HG03135 (cell line): ENCODE results near the gene HTRA3.

Experiments used
- ATAC-seq: cut with Tn5 transposase; IDR thresholded peaks from one replicate; pipeline ENCODE4 v1.9.1; 2021; ENCODE audit warnings: mild to moderate bottlenecking, moderate library complexity; ENCODE audit not compliant: unreplicated experiment

The HTRA3 gene

DNA sequence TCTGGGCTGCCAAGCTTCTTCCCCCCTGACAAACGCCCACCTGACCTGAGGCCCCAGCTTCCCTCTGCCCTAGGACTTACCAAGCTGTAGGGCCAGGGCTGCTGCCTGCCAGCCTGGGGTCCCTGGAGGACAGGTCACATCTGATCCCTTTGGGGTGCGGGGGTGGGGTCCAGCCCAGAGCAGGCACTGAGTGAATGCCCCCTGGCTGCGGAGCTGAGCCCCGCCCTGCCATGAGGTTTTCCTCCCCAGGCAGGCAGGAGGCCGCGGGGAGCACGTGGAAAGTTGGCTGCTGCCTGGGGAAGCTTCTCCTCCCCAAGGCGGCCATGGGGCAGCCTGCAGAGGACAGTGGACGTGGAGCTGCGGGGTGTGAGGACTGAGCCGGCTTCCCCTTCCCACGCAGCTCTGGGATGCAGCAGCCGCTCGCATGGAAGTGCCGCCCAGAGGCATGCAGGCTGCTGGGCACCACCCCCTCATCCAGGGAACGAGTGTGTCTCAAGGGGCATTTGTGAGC, 37.0 kb downstream of the HTRA3 start:
- no peak for ATAC-seq

DNA sequence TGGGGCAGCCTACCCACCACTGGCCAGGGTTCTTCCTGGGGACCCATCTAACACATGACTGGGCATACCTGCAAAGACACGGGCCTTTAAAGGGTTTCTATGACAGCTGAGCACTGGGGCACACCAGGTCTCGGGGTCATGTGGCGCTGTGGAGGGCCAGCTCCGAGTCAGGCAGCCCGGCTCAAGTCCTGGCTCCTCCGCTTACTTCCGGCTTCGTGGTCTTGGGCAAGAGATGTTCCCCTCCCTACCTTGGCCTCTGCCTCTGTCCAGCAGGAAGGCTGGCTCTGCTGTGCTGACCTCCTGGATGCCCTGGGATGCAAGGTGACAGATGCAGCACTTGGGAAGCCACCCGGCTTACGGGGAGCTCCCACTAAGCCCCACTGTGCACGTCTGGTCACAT, 37.6 kb downstream of the HTRA3 start:
- ATAC-seq, result no peak

DNA sequence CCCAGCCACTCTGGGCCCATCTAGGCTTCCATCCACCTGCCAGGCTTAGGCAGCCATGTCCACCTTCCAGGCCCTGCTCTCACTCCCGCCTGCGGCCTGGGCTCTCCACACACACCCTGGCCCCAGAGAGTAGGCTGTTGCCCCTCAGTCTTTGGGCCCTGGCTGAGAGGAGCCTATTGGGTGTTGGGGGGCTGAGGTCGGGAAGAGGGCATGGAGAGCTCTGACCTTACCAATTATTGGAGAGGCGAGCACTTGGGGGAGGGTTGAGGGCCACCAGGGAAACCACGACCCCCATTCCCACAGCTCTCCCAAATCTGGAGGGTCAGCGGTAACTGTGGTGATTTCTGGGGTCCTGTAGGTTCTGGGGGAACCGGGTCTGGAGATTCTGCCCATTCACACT, 38.2 kb downstream of the HTRA3 start:
- no peak for ATAC-seq

DNA sequence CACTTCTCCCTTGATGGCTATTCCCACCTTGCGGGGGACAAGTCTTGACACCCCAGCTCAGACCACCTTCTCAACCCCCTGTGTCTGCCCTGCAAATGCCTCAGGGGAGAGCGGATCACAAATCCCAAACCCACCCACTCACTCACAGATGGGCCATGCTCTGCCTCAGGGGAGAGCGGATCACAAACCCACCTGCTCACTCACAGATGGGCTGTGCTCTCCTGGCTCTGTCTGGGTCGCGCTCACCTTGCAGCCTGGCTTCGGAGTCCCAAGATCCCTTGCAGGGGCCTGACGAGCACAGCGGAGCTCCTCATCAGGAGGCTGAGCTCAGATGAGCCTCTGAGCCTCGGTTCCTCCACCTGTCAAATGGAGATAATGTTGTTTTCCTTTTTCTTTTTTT, 38.6 kb downstream of the HTRA3 start:
- no peak for ATAC-seq

DNA sequence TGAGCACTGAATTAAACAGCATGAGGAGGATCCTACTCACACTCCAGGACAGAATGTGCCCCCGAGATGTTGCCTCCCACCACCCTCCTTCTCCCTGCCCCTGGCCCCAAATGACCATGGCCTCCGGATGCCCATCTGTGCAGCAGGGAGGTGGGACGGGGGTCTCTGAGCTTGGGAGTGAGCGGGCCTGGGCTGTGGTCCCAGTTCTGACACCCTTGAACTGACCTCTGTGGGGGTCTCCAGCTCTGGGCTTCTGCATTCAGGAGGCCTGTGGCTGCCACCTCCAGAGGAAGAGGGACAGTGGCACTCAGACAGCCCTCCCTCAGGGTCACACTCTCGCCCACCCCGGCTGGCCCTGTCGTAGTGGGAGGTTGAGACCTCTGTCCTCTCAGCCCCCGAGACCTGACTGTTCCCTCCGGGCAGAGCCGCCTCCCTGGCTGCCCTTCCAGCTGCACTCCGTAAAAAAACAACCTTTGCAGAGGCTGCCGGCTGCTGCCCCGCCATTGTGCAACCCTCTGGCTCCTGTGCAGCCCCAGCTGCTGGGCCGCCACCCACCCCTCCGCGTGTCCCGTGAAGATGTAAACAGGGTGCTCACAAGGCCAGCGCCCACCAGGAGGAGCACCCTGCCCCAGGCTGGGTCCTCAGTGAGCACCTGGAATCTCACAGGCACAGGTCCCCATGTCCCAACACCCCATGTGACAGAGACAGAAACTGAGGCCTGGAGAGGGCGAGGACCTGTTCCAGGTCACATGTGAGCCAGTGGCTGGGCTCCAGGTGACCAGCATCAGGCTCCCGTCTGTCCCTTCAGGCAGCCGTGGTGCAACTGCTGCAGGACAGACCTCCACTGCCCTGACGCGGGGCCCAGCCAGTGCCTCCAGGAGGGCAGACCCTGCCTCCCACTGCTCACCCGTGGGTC, 39.6 kb downstream of the HTRA3 start:
- ATAC-seq, result no peak

DNA sequence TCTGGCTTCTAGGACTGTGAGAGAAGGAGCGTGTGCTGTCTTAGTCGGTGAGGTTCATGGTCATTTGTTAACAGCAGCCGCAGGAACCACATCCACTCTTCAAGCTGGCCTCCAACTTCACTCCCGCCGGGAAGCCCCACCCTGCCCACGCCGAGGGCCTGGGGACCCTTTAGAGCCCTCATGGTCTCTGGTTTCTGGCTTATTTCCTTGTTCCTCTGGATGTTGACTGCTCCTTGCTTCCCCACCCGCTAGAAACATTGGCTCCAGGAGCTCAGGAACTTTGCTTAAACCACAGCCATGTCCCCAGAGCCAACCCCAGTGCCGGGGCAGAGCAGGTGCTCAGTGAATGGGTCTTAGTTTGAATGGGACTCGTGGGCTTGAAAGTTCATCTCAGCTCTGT, 40.8 kb downstream of the HTRA3 start:
- no peak for ATAC-seq

DNA sequence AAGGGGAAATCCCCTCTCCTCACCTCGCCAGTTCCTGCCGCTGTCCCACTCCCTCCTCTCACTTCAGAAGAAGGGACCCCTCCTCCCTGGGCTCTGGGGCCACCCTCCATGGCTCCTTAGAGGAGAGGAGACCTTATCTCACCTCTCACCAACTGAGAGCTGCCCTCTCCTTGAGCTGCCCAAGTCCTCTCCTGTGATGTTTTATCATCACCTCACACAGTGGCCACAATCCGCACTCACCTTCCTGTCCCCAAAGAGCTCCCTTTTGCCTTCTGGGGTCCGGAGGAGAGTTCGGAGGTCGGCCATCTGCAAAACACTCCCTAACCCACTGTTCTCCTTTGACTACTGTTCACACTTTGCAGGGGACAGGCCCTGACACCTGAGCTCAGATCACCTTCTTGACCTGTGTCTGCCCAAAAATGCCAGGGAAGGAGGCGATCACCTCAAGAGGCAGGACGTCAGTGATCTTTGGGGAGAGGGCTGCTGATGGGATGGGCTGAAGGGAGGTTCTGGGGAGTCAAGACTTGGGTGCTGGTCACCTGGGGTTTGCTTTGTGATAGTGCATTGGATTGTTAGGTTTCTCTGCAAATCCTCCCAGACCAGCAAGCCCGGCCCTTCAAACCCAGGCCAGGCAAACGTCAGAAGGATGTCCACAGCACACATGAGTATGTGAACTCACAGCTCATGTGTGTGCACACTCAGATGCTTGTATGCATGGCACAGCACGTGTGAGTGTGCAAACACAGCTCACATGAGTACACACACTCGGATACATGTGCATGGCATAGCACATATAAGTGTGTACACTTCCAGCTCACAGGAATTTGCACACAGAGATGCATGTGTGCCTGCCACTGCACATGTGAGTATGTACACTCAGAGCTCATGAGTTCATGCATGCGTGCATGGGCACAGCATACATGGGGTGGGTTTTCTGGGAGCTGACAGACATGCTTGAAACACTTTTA, 41.8 kb downstream of the HTRA3 start:
- no peak for ATAC-seq

DNA sequence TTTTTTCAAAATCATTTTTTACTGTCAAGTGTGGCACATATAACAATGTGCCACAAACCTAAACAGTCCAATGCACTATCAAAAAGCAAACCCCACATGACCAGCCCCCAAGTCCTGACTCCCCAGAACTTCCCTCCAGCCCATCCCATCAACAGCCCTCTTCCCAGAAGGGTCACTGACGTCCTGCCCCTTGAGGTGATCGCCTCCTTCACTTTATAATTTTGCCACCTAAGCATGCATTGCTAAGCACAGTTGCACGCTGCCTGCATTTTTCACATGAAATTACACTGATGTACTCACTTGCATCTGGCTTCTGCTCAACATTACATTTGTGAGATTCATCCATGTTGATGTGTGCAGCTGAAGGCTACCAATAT, 42.5 kb downstream of the HTRA3 start:
- no peak for ATAC-seq

DNA sequence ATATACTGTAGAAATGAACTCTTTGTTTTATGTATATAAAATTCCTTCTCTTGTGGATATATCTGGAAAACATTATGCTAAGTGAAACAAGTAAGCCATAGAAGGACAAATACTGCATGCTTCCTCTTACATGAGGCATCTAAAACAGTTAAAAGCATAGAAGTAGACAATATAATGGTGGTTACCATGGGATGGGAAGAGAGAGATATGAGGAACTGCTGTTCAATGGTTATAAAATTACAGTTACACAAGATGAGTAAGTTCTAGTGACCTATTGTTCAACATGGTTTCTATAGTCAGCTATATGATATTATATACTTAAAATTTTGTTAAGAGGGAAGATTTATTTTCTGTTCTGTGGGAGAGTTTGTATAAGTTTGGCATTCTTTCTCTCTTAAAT, 43.4 kb downstream of the HTRA3 start:
- no peak for ATAC-seq

DNA sequence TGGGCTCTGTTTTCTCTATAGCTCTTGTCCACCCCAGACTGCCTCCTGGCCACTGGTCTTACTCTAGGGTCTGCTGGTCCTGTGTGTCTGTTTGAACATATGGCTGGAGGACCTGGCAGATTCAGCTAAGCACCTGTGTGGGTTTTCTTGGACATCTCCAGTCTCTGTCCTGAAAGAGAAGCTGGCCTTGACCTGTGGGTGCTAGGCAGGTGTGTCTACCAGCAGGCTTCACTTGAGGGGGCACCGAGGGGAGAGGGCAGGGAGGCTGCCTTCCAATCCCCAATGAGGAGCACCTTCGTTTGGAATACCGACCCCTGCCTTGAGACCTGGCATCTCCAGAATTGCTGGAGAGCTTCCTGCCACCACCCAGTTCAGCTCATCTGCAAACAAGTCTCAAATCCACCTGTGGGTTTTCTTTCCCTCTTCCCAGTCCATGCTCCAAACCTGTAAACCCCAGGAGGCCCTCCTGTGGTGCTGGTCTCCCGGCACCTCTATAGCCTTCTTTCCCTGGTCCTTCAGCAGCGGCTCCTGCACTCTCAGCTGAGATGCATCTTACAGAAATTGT, 45.2 kb downstream of the HTRA3 start:
- no peak for ATAC-seq

DNA sequence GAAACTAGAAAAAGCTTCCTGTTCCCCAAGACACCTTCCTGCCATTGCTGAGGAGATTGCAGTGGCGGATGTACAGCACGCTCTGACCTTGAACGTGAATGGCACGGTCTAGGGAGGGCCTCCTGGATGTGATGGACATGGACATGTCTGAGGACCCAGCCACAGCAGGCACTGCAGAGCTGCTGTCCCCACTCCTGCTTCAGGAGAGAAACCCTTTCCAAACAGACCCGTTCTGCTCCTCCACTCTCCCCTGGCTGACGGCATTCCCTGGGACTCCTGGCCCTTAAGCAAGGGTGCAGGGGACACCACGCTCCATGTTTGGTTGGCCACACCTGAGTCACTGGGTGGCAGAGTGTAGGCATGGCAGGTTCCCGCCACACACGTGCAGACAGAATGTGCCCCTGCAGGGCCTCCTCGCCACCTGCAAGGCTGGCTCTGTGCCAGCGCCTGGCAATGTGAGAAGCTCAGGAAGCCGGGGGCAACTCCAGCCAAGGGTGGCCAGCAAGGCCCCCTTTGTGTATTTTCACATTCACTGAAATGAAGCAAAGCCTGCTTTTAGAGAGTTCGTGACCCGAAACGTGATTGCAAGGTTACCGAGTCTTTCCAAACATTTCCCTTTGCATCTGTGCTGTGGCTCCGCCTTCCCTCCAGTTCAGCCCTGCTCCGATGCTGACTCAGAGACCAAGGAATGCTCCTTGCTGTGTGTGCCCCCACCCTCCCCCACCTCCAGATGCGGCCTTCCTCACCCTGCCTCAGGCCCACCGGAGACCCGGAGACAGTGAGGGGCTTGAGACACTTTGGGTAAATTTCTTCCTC, 46.1 kb downstream of the HTRA3 start:
- no peak for ATAC-seq

DNA sequence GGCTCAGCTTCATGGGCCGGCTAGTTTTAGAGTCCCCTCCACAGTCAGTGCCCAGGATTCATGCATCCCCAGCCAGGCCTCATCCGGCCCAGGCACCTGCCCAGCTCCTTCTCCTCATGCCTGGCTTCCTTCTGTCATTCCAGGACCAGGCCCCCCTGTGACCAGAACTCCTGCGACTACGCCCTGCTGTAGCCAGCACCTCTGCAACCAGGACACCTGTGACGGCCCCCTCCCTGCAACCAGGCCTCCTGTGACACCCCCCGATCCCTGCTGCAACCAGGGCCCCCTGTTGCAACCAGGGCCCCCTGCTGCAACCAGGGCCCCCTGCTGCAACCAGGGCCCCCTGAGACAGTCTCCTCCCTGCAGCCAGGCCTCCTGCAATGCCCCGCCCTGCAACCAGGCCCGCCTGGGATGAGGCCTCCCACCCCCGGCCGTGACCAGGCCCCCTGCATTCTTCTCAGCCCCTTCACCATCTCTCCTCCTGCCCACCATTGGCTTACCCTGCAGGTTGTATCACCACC, 46.8 kb downstream of the HTRA3 start:
- no peak for ATAC-seq

DNA sequence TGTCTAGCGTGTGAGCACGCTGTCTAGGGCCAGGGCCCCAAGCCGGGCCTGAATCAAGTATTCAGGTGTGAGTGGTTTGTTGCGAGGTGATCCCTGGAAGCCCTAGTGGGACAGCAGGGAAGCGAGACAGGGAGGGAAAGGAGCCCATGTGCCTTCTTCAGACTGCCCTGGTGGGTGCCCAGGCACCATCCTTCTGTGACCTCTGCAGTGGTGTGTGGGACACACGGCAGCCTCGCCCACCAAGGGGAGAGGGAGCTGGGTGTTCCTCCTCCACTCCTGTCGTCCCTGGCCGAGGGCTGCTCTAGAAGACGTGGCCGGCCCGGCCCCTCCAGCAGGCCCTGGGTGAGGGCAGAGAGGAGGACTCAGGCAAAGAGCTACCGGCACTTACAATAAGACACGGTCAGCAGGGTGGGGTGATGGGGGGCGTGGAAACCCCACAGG, 47.4 kb downstream of the HTRA3 start:
- no peak for ATAC-seq

DNA sequence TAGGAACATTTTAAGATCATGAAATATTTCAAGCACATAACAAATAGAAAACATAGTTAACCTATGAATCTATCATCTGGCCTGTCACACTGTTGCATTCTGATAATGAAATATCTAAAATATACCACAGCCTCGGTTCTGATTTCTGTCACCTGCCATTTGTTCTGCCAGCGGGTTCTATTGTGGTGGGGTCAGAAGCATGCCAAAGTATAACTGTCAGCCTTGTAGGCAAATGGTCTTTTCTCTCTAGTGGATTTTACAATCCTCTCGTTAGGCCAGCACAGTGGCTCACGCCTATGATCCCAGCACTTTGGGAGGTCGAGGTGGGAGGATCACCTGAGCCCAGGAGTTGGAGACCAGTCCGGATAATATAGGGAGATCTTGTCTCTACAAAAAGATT, 47.9 kb downstream of the HTRA3 start:
- ATAC-seq, result no peak

DNA sequence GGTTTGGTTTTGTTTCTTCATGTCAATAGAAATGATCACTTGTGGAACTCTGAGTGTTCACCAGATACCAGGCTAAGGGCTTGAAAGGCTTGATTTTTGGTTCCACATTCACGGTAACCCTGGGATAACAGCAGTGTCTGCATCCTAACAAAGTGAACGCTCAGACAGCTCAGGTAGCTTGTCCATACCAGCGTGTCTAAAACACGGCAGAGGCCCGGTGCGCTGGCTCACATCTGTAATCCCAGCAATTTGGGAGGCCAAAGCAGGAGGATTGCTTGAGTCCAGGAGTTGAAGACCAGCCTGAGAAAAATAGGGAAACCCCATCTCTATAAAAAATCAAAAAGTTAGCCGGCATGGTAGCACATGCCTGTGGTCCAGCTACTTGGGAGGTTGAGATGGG, 49.0 kb downstream of the HTRA3 start:
- no peak for ATAC-seq

DNA sequence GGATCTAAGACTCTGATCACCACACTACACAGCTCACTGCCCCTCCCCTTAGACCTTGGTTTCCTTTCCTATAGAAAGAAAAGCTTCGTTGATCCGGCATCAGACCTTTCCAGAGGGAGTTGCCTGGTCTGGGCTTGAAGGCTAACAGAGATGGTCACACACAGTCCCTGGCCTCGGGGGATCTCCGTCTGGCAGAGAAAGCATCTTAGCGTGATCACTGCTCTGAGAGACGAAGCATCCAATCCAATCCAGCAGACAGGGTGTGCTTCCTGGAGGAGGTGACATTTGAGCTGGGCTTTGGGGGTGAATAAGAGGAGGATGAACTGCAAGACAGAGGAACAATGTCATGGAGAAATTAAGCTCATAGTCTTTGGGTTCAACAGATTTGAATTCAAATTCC, 49.5 kb downstream of the HTRA3 start:
- ATAC-seq, result no peak

DNA sequence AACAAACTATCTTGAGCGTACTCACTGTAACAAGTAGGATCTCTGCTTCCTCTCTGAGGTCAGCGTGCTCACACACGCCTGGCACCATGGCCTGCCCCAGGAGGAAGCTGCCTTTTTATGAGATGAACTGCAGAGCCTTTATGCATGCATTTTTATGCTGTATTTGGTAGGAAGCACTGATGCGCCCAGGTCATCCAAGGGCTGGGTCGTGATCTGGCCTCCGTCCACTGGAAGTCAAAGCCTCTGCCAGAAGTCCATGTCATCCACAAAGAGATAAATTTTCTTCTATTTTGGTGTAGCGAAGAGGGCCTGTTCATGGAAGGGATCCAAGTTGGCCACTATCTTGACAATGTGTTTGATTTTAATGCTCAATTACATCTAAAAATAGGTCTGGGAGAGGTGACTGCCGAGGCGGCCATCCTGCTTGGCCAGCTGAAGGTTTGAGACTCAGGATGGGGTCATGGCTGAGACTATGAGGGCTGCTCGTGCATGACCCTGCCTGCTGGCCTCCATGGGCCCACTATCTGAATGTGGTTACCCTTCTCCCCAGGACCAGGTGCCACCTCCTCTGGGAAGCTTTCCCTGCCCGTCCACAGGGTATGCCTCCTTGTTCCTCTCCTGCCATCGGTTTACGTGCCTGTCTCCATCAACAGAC, 50.3 kb downstream of the HTRA3 start:
- no peak for ATAC-seq

DNA sequence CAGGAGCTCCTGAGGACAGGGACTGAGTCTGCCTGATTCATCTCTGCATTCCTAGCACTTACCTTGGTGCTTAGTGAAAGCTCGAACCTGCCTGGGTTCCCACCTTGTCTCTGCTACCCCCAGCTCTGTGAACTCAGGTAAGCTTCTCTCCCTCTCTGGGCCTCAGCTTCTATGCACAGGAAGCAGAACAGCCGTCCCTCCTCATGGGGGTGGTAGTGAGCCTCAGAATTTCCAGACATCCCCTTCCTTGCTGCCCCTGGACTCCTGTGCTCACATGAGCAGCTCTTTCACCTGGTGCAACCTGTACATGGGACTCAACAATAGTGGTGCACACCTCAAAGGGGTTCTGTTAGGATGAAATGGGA, 50.8 kb downstream of the HTRA3 start:
- no peak for ATAC-seq

DNA sequence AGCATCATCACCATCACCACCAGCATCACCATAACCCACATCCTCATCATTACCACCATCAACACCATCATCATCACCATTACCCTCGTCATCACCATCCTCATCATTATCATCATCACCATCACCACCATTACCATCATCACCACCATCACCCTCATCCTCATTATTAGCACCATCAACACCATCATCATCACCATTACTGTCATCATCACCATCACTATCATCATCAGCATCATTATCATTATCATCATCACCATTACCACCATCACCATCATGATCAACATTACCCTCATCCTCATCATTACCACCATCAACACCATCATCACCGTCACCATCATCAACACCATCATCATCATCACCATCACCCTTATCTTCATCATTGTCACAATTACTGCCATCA, 51.7 kb downstream of the HTRA3 start:
- ATAC-seq, result no peak

DNA sequence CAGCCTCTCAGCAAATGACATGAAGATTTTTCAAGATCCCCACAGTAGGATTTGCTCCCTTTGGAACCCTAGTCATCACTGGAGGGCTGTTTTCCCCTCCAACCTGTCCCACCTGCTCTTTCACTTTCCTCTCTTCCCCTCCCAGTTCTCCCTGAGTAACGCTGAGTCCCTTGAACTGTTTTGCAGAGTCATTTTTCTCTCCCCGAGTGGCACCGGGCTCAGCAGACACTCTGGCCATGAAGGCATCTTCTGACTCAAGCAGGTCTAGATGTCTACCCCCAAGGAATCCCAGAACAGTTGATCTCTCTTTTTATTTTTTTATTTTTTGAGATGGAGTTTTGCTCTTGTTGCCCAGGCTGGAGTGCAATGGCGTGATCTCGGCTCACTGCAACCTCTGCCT, 52.2 kb downstream of the HTRA3 start:
- no peak for ATAC-seq
